Right cardiac atrium (tissue), 5 donors: ENCODE data around the gene SPEF1. TPM values are rescaled to one million over a fixed set of nuclear protein-coding genes. Genes with fewer than 3 reads are reported as not detected.
"Not testable (repeated sequence)": the region's sequence is repeated elsewhere in the genome, so short reads cannot be mapped to it uniquely, and the experiment has no call there.

Experiments used
- ATAC-seq, 2 donors: fragments of 200-7000 bp; cut with Tn5 transposase; one replicate each; pipeline versions ENCODE4 v1.8.0 to v1.9.1; 2020; ENCODE audit warnings: moderate library complexity in 2 of 2, mild to moderate bottlenecking in 1 of 2
- DNase-seq, 3 donors: peaks; one replicate each; pipeline ENCODE4 v3.0.0-alpha.2; 2020
- H3K27ac ChIP-seq: one replicate; pipeline ENCODE4 v1.5.1; 2013; ENCODE audit warnings: mild to moderate bottlenecking, low read length, control low read depth, moderate library complexity
- H3K27me3 ChIP-seq: one replicate; pipeline ENCODE4 v1.6.1; 2013; ENCODE audit not compliant: control insufficient read depth, insufficient read depth
- H3K4me1 ChIP-seq: one replicate; pipeline ENCODE4 v1.6.1; 2013; ENCODE audit warnings: low read length; ENCODE audit not compliant: control insufficient read depth, insufficient read depth
- H3K4me3 ChIP-seq: one replicate; pipeline ENCODE4 v1.5.1; 2013; ENCODE audit warnings: low read length, control low read depth
- H3K9me3 ChIP-seq: one replicate; pipeline ENCODE4 v1.6.1; 2013; ENCODE audit warnings: low read length; ENCODE audit not compliant: control insufficient read depth
- WGBS: extraction: QIAGEN DNeasy Blood & Tissue Kit; methylation state at CpG from one replicate; pipeline ENCODE4 v1.1.7; 2013; 5-methylcytosine and 5-hydroxymethylcytosine counted together
- intact Hi-C, 4 donors: fragments of 100-400 bp; cut with DNase I; formaldehyde crosslinking; loops; one replicate each; pipeline versions ENCODE4 v1.11.0 to v1.14.0; 2022 to 2023
- long read RNA-seq, 4 donors: library from polyadenylated mRNA; unstranded; transcript quantifications; one replicate each; pipeline ENCODE4 v2.0.0, GENCODE V29; 2020 to 2021
- polyA plus RNA-seq: library from polyadenylated mRNA; stranded (reverse); fragments of 200-250 nt; gene quantifications from one replicate; pipeline ENCODE4 v1.2.3, GENCODE V29; 2013
- total RNA-seq, 4 donors: library from RNA; stranded (reverse); fragmentation: NEBNext Ultra II Directional; extraction: Animal tissue kit (Norgen Biotek cat#: 25700); gene quantifications; one replicate each; pipeline ENCODE4 v1.2.1, GENCODE V29; 2021
- donor health status: healthy with polysubstance abuse.
- donor health status: DM: no; HTN: yes; CAD: no.
- donor health status: DM: no; HTN: no; CAD: no.
- donor health status: DM: no; HTN: yes; CAD: no; lungs with severe emphysema.
- donor health status: DM: yes; HTN: yes; CAD: no.

Gene SPEF1
- total RNA-seq = under 1 TPM in 1 of 4 donors, not detected in 3; 0.50 TPM
- 0.07 TPM for polyA plus RNA-seq
- long read RNA-seq, donor 1, partial matches to known transcripts = 0 of 1 reads
- long read RNA-seq, donor 1, other reads (novel, unspliced or antisense) = 1 of 1 reads
- long read RNA-seq, donor 2, partial matches to known transcripts = 0 of 2 reads
- long read RNA-seq, donor 2, other reads (novel, unspliced or antisense) = 2 of 2 reads
- long read RNA-seq, donor 3 = 0 reads
- long read RNA-seq, donor 4 = 0 reads

- Histone ChIP-seq H3K4me1 (peaks cover 11% of the 10 kb centered on the region), H3K27ac (no peak within 1 kb of the TSS), H3K9me3 (no peaks in the 10 kb centered on the region), H3K4me3 (peak within 1 kb of the TSS; percentile 20), H3K27me3 (no peaks in the 10 kb centered on the region)
- WGBS = 15% methylated on average over 28 of the region's 28 CpGs
- ATAC-seq (peak; percentile 76 to 81), DNase-seq (peak; percentile 75 to 88 (median 79))
- intact Hi-C loops = no loop called here
Measured at GRCh38 chr20:3781153-3781910, at the start of gene SPEF1. Gene SPEF1 (minus strand): TSS chr20:3781448. CDS start chr20:3781287, 161 bp downstream.

GRCh38 chr20:3829891-3830290, 48.6 kb upstream of the SPEF1 start:
- intact Hi-C loops, H3K4me1 ChIP-seq, DNase-seq, ATAC-seq, H3K9me3 ChIP-seq, H3K4me3 ChIP-seq, H3K27me3 ChIP-seq, H3K27ac ChIP-seq: not testable (repeated sequence)
- 98% methylated on average over 5 of the region's 5 CpGs for WGBS

GRCh38 chr20:3828798-3829197, 47.5 kb upstream of the SPEF1 start:
- WGBS = 90% methylated on average over 3 of the region's 3 CpGs
- Histone ChIP-seq H3K27me3 (no peaks in the 10 kb centered on the region), H3K4me1 (peaks cover 2% of the 10 kb centered on the region), H3K27ac (no peak overlapping the region), H3K9me3 (no peaks in the 10 kb centered on the region), H3K4me3 (no peak overlapping the region)
- intact Hi-C loops = no loop called here
- ATAC-seq = no peak
- DNase-seq = no peak

- no peak for ATAC-seq
- no peaks in the 10 kb centered on the region for H3K9me3 ChIP-seq
- H3K27me3 ChIP-seq = no peaks in the 10 kb centered on the region
- no peak for DNase-seq
- intact Hi-C loops = no loop called here
- peaks cover 4% of the 10 kb centered on the region for H3K4me1 ChIP-seq
- no peak overlapping the region for H3K27ac ChIP-seq
- H3K4me3 ChIP-seq = no peak overlapping the region
- 62% methylated on average over 4 of the region's 4 CpGs for WGBS
Measured at GRCh38 chr20:3826420-3826819, 45.2 kb upstream of the SPEF1 start.

- WGBS = 76% methylated on average over 7 of the region's 7 CpGs
- intact Hi-C loops = no loop called here
- H3K27ac ChIP-seq = no peak overlapping the region
- no peak for DNase-seq
- H3K4me3 ChIP-seq = no peak overlapping the region
- H3K9me3 ChIP-seq = no peaks in the 10 kb centered on the region
- no peaks in the 10 kb centered on the region for H3K27me3 ChIP-seq
- ATAC-seq = no peak
- H3K4me1 ChIP-seq = peaks cover 5% of the 10 kb centered on the region
Measured at GRCh38 chr20:3825526-3825925, 44.3 kb upstream of the SPEF1 start.

GRCh38 chr20:3823881-3824280, 42.6 kb upstream of the SPEF1 start:
- WGBS = 89% methylated on average over 20 of the region's 20 CpGs
- DNase-seq (peak in 1 of 3 donors; percentile 64), ATAC-seq (no peak)

GRCh38 chr20:3821996-3822395, 40.7 kb upstream of the SPEF1 start:
- Histone ChIP-seq H3K27ac (no peak overlapping the region), H3K27me3 (no peaks in the 10 kb centered on the region), H3K4me1 (peaks cover 14% of the 10 kb centered on the region), H3K4me3 (no peak overlapping the region), H3K9me3 (no peaks in the 10 kb centered on the region)
- no peak for ATAC-seq
- 94% methylated on average over 14 of the region's 14 CpGs for WGBS
- intact Hi-C loops = loop anchor here in 3 of 4 donors (2.0 to 5.0 kb wide), 2 partner anchors 35 to 37 kb away; partner anchors contain the start of gene CENPB (in 2 of the 3)
- peak in 1 of 3 donors; percentile 63 for DNase-seq

More at GRCh38 chr20:3823881-3824280, 42.6 kb upstream of the SPEF1 start:
- Histone ChIP-seq H3K4me1 (peaks cover 7% of the 10 kb centered on the region), H3K4me3 (no peak overlapping the region), H3K27me3 (no peaks in the 10 kb centered on the region), H3K9me3 (no peaks in the 10 kb centered on the region), H3K27ac (no peak overlapping the region)
- intact Hi-C loops = loop anchor here in 2 of 4 donors (5.0 kb wide), 1 partner anchor 37 kb away; the partner anchor contains the start of gene CENPB (in 2 of the 2)

- Histone ChIP-seq H3K4me1 (peaks cover 14% of the 10 kb centered on the region), H3K27me3 (no peaks in the 10 kb centered on the region), H3K9me3 (no peaks in the 10 kb centered on the region), H3K27ac (peak overlapping the region; percentile 99), H3K4me3 (peak overlapping the region; percentile 47)
- intact Hi-C loops = loop anchor here in 3 of 4 donors (2.0 to 5.0 kb wide), 2 partner anchors 34 to 36 kb away; partner anchors contain the start of gene CENPB (in 2 of the 3)
- ATAC-seq (no peak), DNase-seq (no peak)
- 42% methylated on average over 20 of the region's 20 CpGs for WGBS
Measured at GRCh38 chr20:3820901-3821727, 39.9 kb upstream of the SPEF1 start.

- no peaks in the 10 kb centered on the region for H3K27me3 ChIP-seq
Measured at GRCh38 chr20:3820048-3820900, 39.0 kb upstream of the SPEF1 start, which contains the start of gene AP5S1. Gene AP5S1 (plus strand): TSS chr20:3820547. CDS start chr20:3822118, 1,571 bp downstream.

More at GRCh38 chr20:3820048-3820900, 39.0 kb upstream of the SPEF1 start, which contains the start of gene AP5S1:
- ATAC-seq (peak; percentile 94), DNase-seq (peak; percentile 97 to 99 (median 99))
- peak within 1 kb of the TSS; percentile 99 for H3K27ac ChIP-seq
- intact Hi-C loops = loop anchor here in 3 of 4 donors (2.0 to 5.0 kb wide), 2 partner anchors 33 to 35 kb away; partner anchors contain the start of gene CENPB (in 2 of the 3)
- H3K4me3 ChIP-seq = peak within 1 kb of the TSS; percentile 47
- WGBS = under 1% methylated on average over 96 of the region's 96 CpGs
- H3K4me1 ChIP-seq = peaks cover 14% of the 10 kb centered on the region
- H3K9me3 ChIP-seq = no peaks in the 10 kb centered on the region
